NB4 (cell line): ENCODE measurements around the gene TMEM178A.

ENCODE experiments used
- DNase-seq: peaks from one replicate; pipeline ENCODE4 v3.0.0; 2010; ENCODE audit warnings: low read depth
- H3K4me3 ChIP-seq: one replicate; pipeline ENCODE4 v1.5.1; 2011; ENCODE audit warnings: mild to moderate bottlenecking, low read depth, low read length, moderate library complexity
- MAX ChIP-seq: IDR thresholded peaks from 2 replicates; pipeline ENCODE4 v1.6.1; 2011; ENCODE audit warnings: low read depth, low read length
- MYC ChIP-seq: IDR thresholded peaks from 2 replicates; pipeline ENCODE4 v1.6.1; 2011; ENCODE audit warnings: low read depth, low read length
- POLR2A ChIP-seq: IDR thresholded peaks from 2 replicates; pipeline ENCODE4 v1.6.1; 2011; ENCODE audit warnings: mild to moderate bottlenecking; ENCODE audit not compliant: insufficient read length; ENCODE audit errors: extremely low read depth
- TF ChIP-seq, protein P1 (sequence below): IDR thresholded peaks from one replicate; pipeline ENCODE4 v1.5.1; 2012; ENCODE audit warnings: low read depth, low read length

The TMEM178A gene

DNA sequence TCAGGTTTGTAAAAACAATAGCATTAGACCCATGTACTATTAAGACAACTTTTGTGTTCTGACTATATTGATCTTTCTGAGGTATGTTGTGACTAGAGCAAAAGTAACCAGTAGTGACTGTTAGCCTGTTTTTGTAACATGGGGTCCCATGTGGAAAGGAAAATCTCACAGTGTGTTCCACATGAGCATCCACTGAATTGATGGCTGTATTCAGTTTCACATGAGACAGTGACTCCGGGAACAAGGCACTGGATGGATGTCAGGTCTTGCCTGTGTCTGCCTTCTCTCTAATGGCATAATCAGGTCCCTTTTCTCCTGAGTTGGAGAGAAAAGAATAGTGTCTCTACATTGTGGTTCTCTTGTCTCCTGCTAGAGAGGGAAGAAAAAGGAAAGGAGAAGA is 27.5 kb downstream of the TMEM178A start:
- no peak overlapping the region for H3K4me3 ChIP-seq
- DNase-seq, result no peak
- TF ChIP-seq POLR2A (no peak), MAX (no peak), MYC (no peak)
- TF ChIP-seq, protein P1, sequence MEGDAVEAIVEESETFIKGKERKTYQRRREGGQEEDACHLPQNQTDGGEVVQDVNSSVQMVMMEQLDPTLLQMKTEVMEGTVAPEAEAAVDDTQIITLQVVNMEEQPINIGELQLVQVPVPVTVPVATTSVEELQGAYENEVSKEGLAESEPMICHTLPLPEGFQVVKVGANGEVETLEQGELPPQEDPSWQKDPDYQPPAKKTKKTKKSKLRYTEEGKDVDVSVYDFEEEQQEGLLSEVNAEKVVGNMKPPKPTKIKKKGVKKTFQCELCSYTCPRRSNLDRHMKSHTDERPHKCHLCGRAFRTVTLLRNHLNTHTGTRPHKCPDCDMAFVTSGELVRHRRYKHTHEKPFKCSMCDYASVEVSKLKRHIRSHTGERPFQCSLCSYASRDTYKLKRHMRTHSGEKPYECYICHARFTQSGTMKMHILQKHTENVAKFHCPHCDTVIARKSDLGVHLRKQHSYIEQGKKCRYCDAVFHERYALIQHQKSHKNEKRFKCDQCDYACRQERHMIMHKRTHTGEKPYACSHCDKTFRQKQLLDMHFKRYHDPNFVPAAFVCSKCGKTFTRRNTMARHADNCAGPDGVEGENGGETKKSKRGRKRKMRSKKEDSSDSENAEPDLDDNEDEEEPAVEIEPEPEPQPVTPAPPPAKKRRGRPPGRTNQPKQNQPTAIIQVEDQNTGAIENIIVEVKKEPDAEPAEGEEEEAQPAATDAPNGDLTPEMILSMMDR, result no peak

- TF ChIP-seq POLR2A (no peak), MYC (no peak), MAX (no peak)
- TF ChIP-seq, protein P1, result no peak
- DNase-seq, result no peak
- no peak overlapping the region for H3K4me3 ChIP-seq
Observed at GRCh38 chr2:39696101-39696553, 30.4 kb downstream of the TMEM178A start.

DNA sequence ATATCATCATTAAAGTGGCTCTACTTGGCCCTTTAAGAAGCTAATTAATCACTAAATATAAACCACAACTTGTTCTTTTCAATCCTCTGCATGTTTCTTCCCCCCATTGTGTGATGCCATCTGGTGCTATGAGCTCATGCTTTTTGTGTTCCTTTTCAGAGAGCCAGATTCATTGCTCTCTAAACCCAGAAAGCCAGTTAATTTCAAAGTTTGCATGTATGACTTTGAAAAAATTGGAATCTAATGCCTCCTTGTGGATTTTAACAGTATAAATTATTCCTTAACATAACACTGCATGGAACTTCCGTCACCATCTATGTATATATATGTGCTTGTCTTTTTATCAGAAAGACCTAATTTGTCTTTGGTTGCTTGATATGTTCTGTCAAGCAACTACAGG is 31.1 kb downstream of the TMEM178A start:
- no peak overlapping the region for H3K4me3 ChIP-seq
- peak; percentile 16 for DNase-seq
- TF ChIP-seq POLR2A (no peak), MAX (no peak), MYC (no peak)
- TF ChIP-seq, protein P1, result no peak

- DNase-seq, result no peak
- TF ChIP-seq, protein P1, result no peak
- TF ChIP-seq MAX (no peak), POLR2A (no peak), MYC (no peak)
- H3K4me3 ChIP-seq, result no peak overlapping the region
Observed at GRCh38 chr2:39697454-39697853, 31.7 kb downstream of the TMEM178A start.

DNA sequence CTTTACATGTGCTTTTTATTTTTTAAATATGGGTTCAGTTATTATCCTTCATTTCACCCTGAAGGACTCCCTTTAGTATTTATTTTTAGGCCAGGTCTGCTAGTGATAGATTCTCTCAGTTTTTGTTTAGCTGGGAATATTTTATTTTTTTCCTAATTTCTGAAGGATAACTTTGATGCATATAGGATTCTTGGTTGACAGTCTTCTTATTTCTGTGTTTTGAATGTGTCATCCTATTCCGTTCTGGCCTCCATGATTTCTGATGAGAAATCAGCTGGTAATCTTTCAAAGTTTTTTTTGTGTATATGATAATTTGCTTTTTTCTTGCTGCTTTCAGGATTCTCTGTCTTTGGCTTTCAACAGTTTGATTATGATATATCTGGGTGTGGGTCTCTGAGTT is 35.4 kb downstream of the TMEM178A start:
- TF ChIP-seq MAX, result no peak
- TF ChIP-seq POLR2A, result no peak
- TF ChIP-seq, protein P1, result no peak
- no peak for TF ChIP-seq MYC
- H3K4me3 ChIP-seq, result no peak overlapping the region
- no peak for DNase-seq
